Neuron (in vitro differentiated cells): ENCODE data around the gene TGFB2.

ENCODE experiments used
- H2AFZ ChIP-seq: one replicate; pipeline ENCODE4 v1.6.1; 2013; ENCODE audit warnings: low read depth, mild to moderate bottlenecking, inconsistent platforms, low read length, moderate library complexity
- H3K27me3 ChIP-seq: one replicate; pipeline ENCODE4 v1.6.1; 2013; ENCODE audit warnings: low read length; ENCODE audit not compliant: insufficient read depth
- H3K36me3 ChIP-seq: one replicate; pipeline ENCODE4 v1.6.1; 2013; ENCODE audit warnings: low read length; ENCODE audit not compliant: insufficient read depth
- H3K4me1 ChIP-seq: one replicate; pipeline ENCODE4 v1.6.1; 2013; ENCODE audit warnings: low read length; ENCODE audit not compliant: insufficient read depth
- H3K4me3 ChIP-seq: 2 replicates; pipeline ENCODE4 v1.5.1; 2013; ENCODE audit warnings: mild to moderate bottlenecking, low read length, moderate library complexity
- H3K9me3 ChIP-seq: one replicate; pipeline ENCODE4 v1.6.1; 2013; ENCODE audit warnings: low read length

The TGFB2 gene

DNA sequence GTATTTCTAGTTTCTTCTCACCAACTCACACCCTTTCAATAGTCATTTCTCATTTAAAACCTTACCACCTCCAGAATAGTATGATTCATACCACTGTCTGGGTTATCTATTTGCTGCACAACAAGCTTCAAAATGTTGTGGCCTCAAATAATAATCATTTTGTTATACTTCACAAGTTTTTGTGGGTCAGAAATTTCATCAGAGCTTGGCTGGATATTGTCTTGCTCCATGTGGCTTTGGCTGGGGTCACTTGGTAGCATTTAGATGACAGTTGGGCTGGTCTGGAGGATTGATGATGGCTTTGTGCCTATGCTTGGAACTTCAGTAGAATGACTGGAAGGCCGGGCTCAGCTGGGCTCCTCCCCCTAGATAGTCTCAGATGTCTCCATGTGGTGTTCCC lies 66.0 kb downstream of the TGFB2 start:
- Histone ChIP-seq H3K27me3 (no peaks in the 10 kb centered on the region), H3K4me3 (no peak overlapping the region), H3K4me1 (no peaks in the 10 kb centered on the region), H3K36me3 (peaks cover 25% of the 10 kb centered on the region), H2AFZ (no peak overlapping the region), H3K9me3 (peaks cover 3% of the 10 kb centered on the region)

- Histone ChIP-seq H3K4me3 (no peak overlapping the region), H2AFZ (no peak overlapping the region), H3K9me3 (peaks cover 3% of the 10 kb centered on the region), H3K27me3 (no peaks in the 10 kb centered on the region), H3K4me1 (no peaks in the 10 kb centered on the region), H3K36me3 (peaks cover 17% of the 10 kb centered on the region)
Measured at GRCh38 chr1:218412171-218412570, 67.0 kb downstream of the TGFB2 start.

- Histone ChIP-seq H3K4me3 (no peak overlapping the region), H2AFZ (no peak overlapping the region), H3K9me3 (peaks cover 3% of the 10 kb centered on the region), H3K4me1 (no peaks in the 10 kb centered on the region), H3K36me3 (peaks cover 11% of the 10 kb centered on the region), H3K27me3 (no peaks in the 10 kb centered on the region)
Measured at GRCh38 chr1:218413179-218413578, 68.0 kb downstream of the TGFB2 start.

- Histone ChIP-seq H3K4me3 (no peak overlapping the region), H3K9me3 (peaks cover 3% of the 10 kb centered on the region), H3K36me3 (peaks cover 4% of the 10 kb centered on the region), H3K27me3 (no peaks in the 10 kb centered on the region), H2AFZ (no peak overlapping the region), H3K4me1 (no peaks in the 10 kb centered on the region)
Measured at GRCh38 chr1:218414060-218414728, 69.1 kb downstream of the TGFB2 start.

- Histone ChIP-seq H3K27me3 (no peaks in the 10 kb centered on the region), H3K4me1 (no peaks in the 10 kb centered on the region), H3K4me3 (no peak overlapping the region), H3K9me3 (peaks cover 3% of the 10 kb centered on the region), H2AFZ (no peak overlapping the region), H3K36me3 (peaks cover 2% of the 10 kb centered on the region)
Measured at GRCh38 chr1:218415726-218416125, 70.6 kb downstream of the TGFB2 start.

DNA sequence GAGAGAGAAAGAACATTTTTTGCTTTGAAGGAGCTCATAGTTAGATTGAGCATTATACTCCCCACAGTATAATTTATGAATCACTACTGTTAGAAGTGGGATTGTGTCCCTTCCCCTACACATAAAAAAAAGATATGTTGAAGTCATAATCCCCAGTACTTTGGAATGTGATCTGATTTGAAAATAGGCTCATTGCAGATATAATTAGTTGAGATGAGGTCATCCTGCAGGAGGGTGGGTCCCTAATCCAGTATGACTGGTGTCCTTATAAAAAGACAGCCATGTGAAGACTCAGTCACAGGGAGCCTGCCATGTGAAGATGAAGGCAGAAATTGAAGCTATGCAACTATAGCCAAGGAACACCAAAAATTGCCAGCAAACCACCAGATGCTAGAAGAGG lies 76.4 kb downstream of the TGFB2 start:
- Histone ChIP-seq H3K4me1 (peaks cover 24% of the 10 kb centered on the region), H2AFZ (no peak overlapping the region), H3K4me3 (no peak overlapping the region), H3K27me3 (no peaks in the 10 kb centered on the region), H3K9me3 (peaks cover under 1% of the 10 kb centered on the region), H3K36me3 (no peaks in the 10 kb centered on the region)

- H3K36me3 ChIP-seq, result no peaks in the 10 kb centered on the region
- no peaks in the 10 kb centered on the region for H3K9me3 ChIP-seq
- no peak overlapping the region for H2AFZ ChIP-seq
- H3K4me1 ChIP-seq, result peaks cover 28% of the 10 kb centered on the region
- H3K27me3 ChIP-seq, result no peaks in the 10 kb centered on the region
- no peak overlapping the region for H3K4me3 ChIP-seq
Measured at GRCh38 chr1:218424502-218424901, 79.4 kb downstream of the TGFB2 start.

DNA sequence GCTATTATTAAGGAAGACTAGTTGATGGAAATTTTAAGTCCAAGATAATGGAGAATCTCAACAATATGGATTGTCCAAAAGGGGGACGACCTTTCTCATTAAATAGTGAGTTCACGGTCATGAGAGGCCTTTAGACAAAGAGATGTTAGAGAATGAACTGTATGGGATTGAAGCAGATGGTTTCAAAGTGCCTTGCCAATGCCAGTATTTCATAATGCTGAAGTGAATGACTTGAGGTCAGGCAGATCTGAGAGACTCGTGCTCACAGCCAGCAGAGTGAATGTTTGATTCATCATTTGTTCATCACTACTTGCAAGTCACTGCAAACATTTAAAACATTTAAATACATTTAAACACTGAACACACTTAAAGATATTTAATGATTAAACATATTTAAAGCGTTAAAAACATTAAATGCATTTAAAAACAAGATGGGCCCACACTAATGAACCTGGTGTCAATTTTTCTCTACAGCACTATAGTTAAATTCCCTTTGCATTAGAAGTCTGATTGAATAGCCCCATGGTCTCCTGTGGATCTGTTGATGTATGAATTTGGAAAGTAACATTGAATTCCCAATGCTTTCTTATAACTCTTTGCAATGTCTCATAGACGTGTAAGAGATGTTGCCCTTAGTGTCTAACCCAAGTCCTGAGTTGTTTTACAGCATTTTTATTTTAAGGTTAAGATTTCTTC lies 80.7 kb downstream of the TGFB2 start:
- no peak overlapping the region for H2AFZ ChIP-seq
- H3K4me1 ChIP-seq, result peaks cover 28% of the 10 kb centered on the region
- H3K36me3 ChIP-seq, result no peaks in the 10 kb centered on the region
- H3K27me3 ChIP-seq, result no peaks in the 10 kb centered on the region
- H3K9me3 ChIP-seq, result no peaks in the 10 kb centered on the region
- H3K4me3 ChIP-seq, result no peak overlapping the region

GRCh38 chr1:218426343-218426657 lies 81.2 kb downstream of the TGFB2 start:
- H3K4me1 ChIP-seq, result peaks cover 28% of the 10 kb centered on the region
- no peaks in the 10 kb centered on the region for H3K36me3 ChIP-seq
- H3K4me3 ChIP-seq, result no peak overlapping the region
- H3K27me3 ChIP-seq, result no peaks in the 10 kb centered on the region
- H3K9me3 ChIP-seq, result no peaks in the 10 kb centered on the region
- no peak overlapping the region for H2AFZ ChIP-seq

DNA sequence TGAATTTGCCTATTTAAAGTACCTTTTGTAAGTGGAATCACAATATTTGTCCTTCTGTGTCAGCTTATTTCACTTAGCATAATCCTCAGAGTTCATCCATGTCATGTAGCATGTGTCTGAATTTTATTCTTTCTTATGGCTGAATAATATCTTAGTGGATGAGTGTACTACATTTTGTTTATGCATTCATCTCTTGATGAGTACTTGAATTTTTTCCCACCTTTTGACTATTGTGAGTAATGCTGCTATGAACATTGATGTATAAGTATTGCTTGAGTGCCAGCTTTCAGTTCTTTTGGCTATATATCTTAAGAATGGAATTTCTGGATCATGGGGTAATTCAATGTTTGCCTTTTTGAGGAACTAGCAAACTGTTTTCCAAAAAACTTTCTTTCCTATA lies 84.2 kb downstream of the TGFB2 start:
- H3K27me3 ChIP-seq, result no peaks in the 10 kb centered on the region
- peaks cover 4% of the 10 kb centered on the region for H3K36me3 ChIP-seq
- no peaks in the 10 kb centered on the region for H3K9me3 ChIP-seq
- peaks cover 25% of the 10 kb centered on the region for H3K4me1 ChIP-seq
- no peak overlapping the region for H3K4me3 ChIP-seq
- H2AFZ ChIP-seq, result no peak overlapping the region

GRCh38 chr1:218430346-218430745 lies 85.2 kb downstream of the TGFB2 start:
- Histone ChIP-seq H3K36me3 (peaks cover 14% of the 10 kb centered on the region), H3K4me3 (no peak overlapping the region), H3K27me3 (no peaks in the 10 kb centered on the region), H3K9me3 (no peaks in the 10 kb centered on the region), H2AFZ (no peak overlapping the region), H3K4me1 (peaks cover 16% of the 10 kb centered on the region)

DNA sequence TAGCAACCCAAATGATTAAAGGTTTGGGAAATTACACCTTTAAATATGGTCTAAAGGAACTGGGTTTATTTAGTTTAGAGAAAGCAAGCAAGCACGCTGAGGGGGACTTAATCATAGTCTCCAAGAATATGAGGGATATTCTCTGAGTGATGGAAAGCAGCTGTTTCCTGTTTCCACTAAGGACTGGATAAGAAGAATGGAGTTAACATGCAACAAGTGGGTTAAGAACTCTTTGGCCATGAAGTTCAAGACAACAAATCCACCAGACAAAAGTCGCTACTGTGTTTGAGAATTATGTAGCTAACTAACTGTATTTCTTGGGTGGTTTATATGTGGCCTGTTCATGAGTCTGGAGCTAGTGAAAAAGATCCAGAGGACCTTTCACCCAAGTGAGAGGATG lies 85.7 kb downstream of the TGFB2 start:
- Histone ChIP-seq H3K27me3 (no peaks in the 10 kb centered on the region), H3K4me3 (no peak overlapping the region), H3K36me3 (peaks cover 17% of the 10 kb centered on the region), H3K9me3 (no peaks in the 10 kb centered on the region), H3K4me1 (peaks cover 11% of the 10 kb centered on the region), H2AFZ (no peak overlapping the region)

GRCh38 chr1:218431476-218431875 lies 86.3 kb downstream of the TGFB2 start:
- Histone ChIP-seq H3K27me3 (no peaks in the 10 kb centered on the region), H2AFZ (no peak overlapping the region), H3K4me1 (peaks cover 5% of the 10 kb centered on the region), H3K4me3 (no peak overlapping the region), H3K9me3 (no peaks in the 10 kb centered on the region), H3K36me3 (peaks cover 24% of the 10 kb centered on the region)

- peaks cover 32% of the 10 kb centered on the region for H3K36me3 ChIP-seq
- H3K4me1 ChIP-seq, result no peaks in the 10 kb centered on the region
- no peak overlapping the region for H3K4me3 ChIP-seq
- H2AFZ ChIP-seq, result no peak overlapping the region
- H3K9me3 ChIP-seq, result no peaks in the 10 kb centered on the region
- no peaks in the 10 kb centered on the region for H3K27me3 ChIP-seq
Measured at GRCh38 chr1:218433744-218434143, 88.6 kb downstream of the TGFB2 start.
